ENCODE measurements around the gene GJA10. TPM values are rescaled to one million over a fixed set of nuclear protein-coding genes. Genes with fewer than 3 reads are reported as not detected.
A peak's percentile ranks its signal among the peaks of the same experiment; 100 is the strongest.

Gene GJA10
- total RNA-seq, 1 experiment from 2014 or later = not detected

DNA sequence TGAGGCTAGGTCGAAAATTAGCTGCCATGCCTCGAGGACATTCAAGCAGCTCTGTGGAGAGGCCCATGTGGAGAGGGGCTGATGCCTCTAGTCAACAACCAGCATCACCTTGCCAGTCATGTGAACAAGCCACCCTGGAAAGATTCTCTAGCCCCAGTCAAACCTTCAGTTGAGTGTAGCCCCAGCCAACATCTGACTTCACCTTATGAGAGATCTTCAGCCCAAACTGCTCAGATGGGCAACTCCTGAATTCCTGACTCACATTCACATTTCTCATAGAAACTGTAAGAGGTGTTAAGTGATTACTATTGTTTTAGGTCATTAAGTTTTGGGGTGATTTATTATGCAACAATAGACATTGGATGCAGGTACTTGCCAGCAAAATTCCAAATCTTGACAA, 44.9 kb downstream of the GJA10 start:
- in situ Hi-C loops (cut with HindIII; ENCODE audit: low pct_unique_long_range_greater_than_20kb, low sequenced_read_pairs) = no loop called here
- no peak for DNase-seq (ENCODE audit: low read depth, low spot score)

DNA sequence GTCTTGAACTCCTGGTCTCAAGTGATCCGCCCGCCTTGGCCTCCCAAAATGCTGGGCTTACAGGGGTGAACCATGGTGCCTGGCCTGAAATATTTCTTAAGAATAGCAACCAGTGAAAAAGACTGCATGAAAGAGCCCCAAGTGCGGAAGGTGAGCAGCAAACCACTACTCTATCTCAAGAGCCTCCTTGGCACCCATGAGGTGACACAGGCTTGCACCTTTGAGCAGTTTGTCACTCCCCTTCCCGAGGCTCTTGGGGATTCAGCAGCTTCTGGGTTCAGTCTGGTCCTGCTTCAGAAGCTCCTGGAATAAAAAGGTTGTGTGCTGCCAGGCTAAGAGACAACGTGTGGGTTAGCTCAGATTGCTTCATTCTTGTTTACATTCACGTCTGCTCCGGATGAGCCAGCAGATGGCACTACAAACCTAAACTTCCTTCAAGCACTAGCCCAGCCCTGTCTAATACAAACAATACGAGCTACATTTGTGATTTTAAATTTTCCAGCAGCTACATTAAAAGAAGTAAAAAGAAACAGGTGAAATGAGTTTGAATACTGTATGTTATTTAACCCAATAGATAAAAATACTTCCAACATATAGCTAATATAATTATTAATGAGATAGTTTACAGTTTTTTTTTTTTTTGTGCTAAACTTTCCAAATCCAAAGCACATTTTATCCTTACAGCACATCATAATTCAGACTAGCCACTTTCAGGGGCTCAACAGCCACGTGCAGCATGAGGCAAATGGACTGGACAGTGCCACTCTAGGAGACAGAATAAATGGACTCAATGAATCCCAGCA, 46.2 kb downstream of the GJA10 start:
- in situ Hi-C loops (cut with HindIII; ENCODE audit: low pct_unique_long_range_greater_than_20kb, low sequenced_read_pairs) = no loop called here

DNA sequence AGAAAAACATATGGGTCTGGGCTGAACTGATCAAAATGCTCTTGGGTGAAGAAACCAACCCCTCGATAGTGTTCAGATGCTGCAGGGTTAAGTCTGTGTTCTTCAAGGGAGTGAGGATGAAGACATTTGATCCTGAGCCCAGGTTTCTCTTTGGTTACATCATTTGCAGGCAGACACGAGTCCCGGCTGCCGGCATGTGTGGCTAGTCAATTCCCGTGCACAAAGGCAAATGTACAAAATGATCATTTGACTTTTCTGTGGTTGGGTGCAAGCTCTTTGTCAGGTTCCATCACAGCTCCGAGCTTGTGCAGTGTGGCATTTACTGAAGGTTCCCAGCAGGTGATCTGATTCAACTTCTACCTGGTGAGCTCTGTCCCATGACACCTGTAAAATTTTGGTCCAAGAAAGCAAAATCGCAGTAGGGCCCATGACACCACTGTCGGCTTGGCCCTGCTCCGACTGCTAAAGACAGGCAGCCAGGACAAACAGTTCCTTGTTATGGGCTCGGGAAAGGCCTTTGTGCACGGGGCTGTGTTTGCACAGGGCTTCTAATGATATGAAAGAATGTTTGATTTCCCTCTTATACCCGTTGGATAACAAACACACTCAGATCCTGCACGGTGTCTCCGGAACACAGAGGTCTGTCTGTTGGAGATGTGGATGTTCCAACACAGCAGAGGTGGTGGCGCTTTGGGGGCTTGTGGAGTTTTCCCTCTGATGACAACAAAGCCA, 46.9 kb downstream of the GJA10 start:
- peak; percentile 80 for DNase-seq (ENCODE audit: low read depth, low spot score)
- in situ Hi-C loops (cut with HindIII; ENCODE audit: low pct_unique_long_range_greater_than_20kb, low sequenced_read_pairs) = no loop called here

More for the DNA sequence above, 46.2 kb downstream of the GJA10 start:
- peak; percentile 85 for DNase-seq (ENCODE audit: low read depth, low spot score)

DNA sequence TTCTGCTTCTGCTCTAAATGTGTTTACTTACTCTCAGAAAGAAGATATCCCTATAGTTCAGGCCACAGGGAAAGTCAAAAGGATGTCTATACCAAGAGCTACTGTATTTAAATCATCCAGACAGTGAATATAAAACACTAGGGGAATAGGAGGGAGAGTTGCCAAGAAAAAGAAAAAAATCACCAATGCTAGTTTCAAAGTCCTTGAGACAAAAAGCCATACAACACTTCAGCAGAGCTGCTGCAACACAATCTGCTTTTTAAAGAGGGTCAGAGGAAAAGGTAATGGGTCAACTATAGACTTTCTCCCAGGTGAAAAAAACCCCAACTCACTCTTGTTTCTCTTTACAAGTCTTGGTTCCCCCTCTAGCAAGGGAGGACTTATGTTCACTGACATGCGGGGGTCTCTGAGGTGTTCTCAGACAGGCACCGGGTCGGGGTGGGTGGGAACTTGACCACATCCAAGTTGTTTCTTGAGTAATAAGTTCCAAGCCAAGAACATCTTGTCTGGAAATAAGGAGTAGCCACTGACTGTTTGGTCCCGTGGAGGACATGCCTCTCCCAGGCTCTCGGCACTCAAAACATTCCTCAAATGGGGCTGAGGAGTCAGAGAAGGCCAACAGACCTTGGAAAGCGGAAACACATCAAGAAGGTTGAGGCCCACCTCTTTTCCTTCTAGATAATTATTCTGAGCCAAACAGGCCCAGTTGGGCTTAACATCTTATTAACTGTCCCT, 47.7 kb downstream of the GJA10 start:
- no peak for DNase-seq (ENCODE audit: low read depth, low spot score)
- in situ Hi-C loops (cut with HindIII; ENCODE audit: low pct_unique_long_range_greater_than_20kb, low sequenced_read_pairs) = no loop called here

DNA sequence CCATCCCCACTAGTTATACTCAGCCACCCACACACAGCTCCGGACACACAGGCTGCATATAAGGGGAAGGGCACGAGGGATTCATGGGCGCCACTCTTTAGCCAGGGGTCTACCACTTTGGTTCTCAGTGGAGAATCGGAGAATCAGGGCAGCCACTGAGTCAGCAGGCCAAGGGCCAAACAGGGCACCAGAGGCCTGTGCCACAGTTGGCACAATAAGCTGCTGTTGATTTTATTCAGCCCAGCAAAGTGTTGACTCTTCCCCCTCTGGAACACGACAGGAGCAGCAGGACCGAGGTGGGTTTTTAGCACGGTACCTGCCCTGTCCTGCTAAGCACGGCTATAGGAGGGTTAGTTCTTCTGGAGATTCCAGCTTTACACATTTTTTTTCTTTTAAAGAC, 48.3 kb downstream of the GJA10 start:
- in situ Hi-C loops (cut with HindIII; ENCODE audit: low pct_unique_long_range_greater_than_20kb, low sequenced_read_pairs) = no loop called here

DNA sequence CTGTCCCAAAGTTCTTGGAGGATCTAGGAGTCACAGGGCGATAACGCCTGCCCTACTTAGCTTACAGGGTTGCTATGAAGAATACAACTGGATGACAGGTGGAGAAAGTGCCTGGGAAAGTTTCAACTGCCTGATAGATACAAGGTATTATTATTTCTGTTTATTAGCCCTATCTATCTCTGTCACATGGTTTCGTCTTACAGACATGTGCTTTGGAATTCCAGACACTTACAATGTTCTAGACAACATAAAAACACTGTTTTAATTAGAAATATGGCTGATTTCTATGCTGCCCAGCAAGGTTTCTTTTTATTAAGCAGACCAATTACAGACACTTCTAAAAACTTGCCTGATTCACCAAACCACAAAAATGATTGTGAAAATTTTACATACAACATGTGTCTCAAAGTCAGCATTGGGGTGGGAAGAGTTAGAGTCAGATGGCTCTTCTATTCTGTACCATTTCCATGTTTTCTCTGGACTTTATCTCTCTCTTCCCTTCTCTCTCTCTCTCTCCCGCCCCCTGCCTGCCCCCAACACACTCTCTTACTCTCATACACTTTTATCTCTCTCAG, 50.0 kb downstream of the GJA10 start:
- in situ Hi-C loops (cut with HindIII; ENCODE audit: low pct_unique_long_range_greater_than_20kb, low sequenced_read_pairs) = no loop called here
- DNase-seq (ENCODE audit: low read depth, low spot score) = no peak

More for the DNA sequence above, 48.3 kb downstream of the GJA10 start:
- no peak for DNase-seq (ENCODE audit: low read depth, low spot score)

DNA sequence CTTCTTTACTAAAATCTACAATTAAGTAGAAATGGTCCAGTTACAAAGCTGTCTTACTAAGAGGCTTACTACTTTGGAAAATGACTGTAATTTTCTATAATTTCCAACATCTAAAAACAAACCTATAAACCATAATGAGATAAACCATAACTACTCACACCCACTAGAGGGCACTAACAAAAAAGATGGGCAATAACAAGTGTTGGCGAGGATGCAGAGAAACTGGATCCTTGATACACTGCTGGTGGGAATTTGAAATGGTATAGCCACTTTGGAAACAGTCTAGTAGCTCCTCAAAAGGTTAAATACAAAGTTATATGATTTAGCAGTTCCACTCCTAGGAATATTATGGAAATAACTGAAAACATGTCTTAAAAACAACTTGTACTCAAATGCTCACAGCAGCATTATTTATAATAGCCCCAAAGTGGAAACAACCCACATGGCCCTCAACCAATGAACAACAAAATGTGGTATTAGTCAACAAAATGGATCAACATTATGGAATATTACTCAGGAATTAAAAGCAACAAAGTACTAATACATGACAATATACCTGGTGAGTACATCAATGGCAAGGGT, 50.6 kb downstream of the GJA10 start:
- in situ Hi-C loops (cut with HindIII; ENCODE audit: low pct_unique_long_range_greater_than_20kb, low sequenced_read_pairs) = no loop called here
- peak; percentile 35 for DNase-seq (ENCODE audit: low read depth, low spot score)

Small RNA genes lying within 50 kb of the gene (small RNA-seq; reads per million reads assigned to genes)
- gene RF00019 = 0 reads per million in 2 experiments

Other genes with a start within 250 kb of the GJA10 start
- 25.3 and 30.8 TPM in 2 replicates for gene MDN1, start 74.7 kb upstream of the GJA10 start, total RNA-seq (2014; rRNA removed; shearing (Covaris generic))
- gene CASP8AP2, start 64.6 kb upstream of the GJA10 start, total RNA-seq (2014; rRNA removed; shearing (Covaris generic)) = 7.2 and 9.4 TPM in 2 replicates